Mucosa of descending colon (tissue), 3 donors: ENCODE data around the gene IFT88. TPM values are rescaled to one million over a fixed set of nuclear protein-coding genes. Genes with fewer than 3 reads are reported as not detected.

Experiments used
- ATAC-seq: fragments of 200-7000 bp; cut with Tn5 transposase; one replicate; pipeline ENCODE4 v1.9.1; 2020; ENCODE audit warnings: mild to moderate bottlenecking, moderate library complexity
- DNase-seq, 3 donors: peaks; one replicate each; pipeline ENCODE4 v3.0.0-alpha.2; 2020
- H3K36me3 ChIP-seq: fragments of 200-600 bp; one replicate; pipeline ENCODE4 v1.8.0; 2021; ENCODE audit warnings: low read depth, mild to moderate bottlenecking
- H3K4me1 ChIP-seq: fragments of 200-600 bp; one replicate; pipeline ENCODE4 v1.8.0; 2021; ENCODE audit warnings: low read depth, mild to moderate bottlenecking
- H3K4me3 ChIP-seq: fragments of 200-600 bp; one replicate; pipeline ENCODE4 v1.8.0; 2021; ENCODE audit warnings: mild to moderate bottlenecking
- H3K9me3 ChIP-seq: fragments of 200-600 bp; one replicate; pipeline ENCODE4 v1.8.0; 2021; ENCODE audit warnings: mild to moderate bottlenecking
- intact Hi-C, 2 donors: fragments of 100-400 bp; cut with DNase I in 1 of 2; cut with micrococcal nuclease in 1 of 2; formaldehyde crosslinking; loops; one replicate each; pipeline versions ENCODE4 v1.11.0 to v1.11.1; 2022; cut with DNase I, micrococcal nuclease
- total RNA-seq, 3 donors: library from RNA; stranded (reverse); fragmentation: NEBNext Ultra II Directional in 2 of 3; extraction: Animal tissue kit (Norgen Biotek cat#: 25700) in 2 of 3; gene quantifications; one replicate each; pipeline versions ENCODE4 v1.2.1 to v1.2.4, GENCODE V29; 2021 to 2023
- TF ChIP-seq, protein P1 (sequence below): fragments of 200-600 bp; IDR thresholded peaks from one replicate; pipeline ENCODE4 v1.8.0; 2022; ENCODE audit warnings: antibody characterized with exemption, mild to moderate bottlenecking
- donor health status: DM: no; HTN: no; CAD: no; lungs with moderate emphysema.
- donor health status: DM: no; HTN: no; CAD: no.
- donor health status: DM: no; HTN: yes; CAD: no.

Gene IFT88
- total RNA-seq, 3 donors from 2014 or later = 17.2 to 23.4 (median 19.7) TPM

DNA sequence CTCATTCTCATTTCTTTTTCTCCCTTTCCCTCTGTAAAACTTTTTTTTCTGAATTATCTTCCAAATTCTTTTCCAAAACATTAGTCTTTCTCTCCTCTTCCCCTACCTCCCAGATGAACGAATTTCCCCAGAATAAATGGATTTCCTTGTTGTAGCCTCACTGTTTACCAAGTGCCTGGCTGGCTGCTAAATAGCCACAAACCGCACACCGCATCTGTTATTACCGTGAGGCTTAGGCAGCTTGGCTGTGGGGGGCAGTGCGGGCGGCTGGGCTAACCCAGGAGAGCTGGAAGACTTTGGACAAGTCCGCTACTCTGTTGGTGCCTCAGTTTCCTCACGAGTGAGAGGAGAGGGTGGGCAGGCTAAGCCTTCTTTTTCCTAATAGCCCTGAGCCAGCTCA is 147.2 kb downstream of the IFT88 start:
- TF ChIP-seq, protein P1, sequence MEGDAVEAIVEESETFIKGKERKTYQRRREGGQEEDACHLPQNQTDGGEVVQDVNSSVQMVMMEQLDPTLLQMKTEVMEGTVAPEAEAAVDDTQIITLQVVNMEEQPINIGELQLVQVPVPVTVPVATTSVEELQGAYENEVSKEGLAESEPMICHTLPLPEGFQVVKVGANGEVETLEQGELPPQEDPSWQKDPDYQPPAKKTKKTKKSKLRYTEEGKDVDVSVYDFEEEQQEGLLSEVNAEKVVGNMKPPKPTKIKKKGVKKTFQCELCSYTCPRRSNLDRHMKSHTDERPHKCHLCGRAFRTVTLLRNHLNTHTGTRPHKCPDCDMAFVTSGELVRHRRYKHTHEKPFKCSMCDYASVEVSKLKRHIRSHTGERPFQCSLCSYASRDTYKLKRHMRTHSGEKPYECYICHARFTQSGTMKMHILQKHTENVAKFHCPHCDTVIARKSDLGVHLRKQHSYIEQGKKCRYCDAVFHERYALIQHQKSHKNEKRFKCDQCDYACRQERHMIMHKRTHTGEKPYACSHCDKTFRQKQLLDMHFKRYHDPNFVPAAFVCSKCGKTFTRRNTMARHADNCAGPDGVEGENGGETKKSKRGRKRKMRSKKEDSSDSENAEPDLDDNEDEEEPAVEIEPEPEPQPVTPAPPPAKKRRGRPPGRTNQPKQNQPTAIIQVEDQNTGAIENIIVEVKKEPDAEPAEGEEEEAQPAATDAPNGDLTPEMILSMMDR = no peak
- DNase-seq (no peak), ATAC-seq (no peak)
- no peaks in the 10 kb centered on the region for H3K36me3 ChIP-seq
- no peaks in the 10 kb centered on the region for H3K4me1 ChIP-seq
- intact Hi-C loops = loop anchor here (5.0 to 10.0 kb wide), 2 partner anchors 113 to 211 kb away; no protein-coding TSS in a partner anchor
- no peak overlapping the region for H3K4me3 ChIP-seq
- no peaks in the 10 kb centered on the region for H3K9me3 ChIP-seq

DNA sequence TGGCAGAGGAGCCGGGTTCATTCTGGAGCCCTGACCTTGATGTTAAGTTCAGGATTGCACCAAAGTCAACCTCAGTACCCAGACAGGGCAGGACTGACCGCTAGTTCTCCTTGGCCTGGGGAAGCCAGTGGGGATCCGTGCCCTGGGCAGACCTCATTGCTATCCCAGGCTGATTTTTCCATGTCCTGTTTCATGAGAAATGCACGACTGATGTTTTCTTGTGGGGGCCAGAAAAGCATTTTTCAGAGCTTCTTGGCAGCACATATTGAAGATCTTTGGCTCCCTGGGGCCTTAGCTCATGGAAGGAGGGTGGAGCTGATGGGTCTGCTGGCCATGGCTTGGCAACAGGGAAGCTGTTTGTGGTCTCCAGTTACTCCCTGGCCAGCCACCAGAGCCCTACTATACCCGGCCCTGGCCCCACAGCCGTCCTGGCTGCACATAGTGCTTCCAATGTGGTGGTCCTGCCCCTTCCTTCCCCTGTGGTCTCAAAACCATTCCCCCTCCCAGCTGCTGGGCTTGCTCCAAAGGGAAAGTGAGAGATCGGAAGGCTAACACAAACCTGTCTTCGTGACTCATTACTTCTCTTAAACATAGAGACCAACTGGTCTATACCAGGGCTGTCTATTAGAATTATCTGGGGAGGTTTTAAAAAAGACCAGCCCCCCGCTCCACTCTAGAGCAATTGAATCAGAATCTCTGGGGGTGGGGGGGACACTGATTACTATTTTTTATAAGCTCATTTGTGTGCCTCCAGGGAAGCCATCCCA is 147.8 kb downstream of the IFT88 start:
- Histone ChIP-seq H3K36me3 (no peaks in the 10 kb centered on the region), H3K4me3 (no peak overlapping the region), H3K9me3 (no peaks in the 10 kb centered on the region), H3K4me1 (no peaks in the 10 kb centered on the region)
- TF ChIP-seq, protein P1 = no peak
- ATAC-seq = peak; percentile 18
- peak in 2 of 3 donors; percentile 10 to 65 for DNase-seq
- intact Hi-C loops = loop anchor here (5.0 to 10.0 kb wide), 2 partner anchors 113 to 210 kb away; no protein-coding TSS in a partner anchor

DNA sequence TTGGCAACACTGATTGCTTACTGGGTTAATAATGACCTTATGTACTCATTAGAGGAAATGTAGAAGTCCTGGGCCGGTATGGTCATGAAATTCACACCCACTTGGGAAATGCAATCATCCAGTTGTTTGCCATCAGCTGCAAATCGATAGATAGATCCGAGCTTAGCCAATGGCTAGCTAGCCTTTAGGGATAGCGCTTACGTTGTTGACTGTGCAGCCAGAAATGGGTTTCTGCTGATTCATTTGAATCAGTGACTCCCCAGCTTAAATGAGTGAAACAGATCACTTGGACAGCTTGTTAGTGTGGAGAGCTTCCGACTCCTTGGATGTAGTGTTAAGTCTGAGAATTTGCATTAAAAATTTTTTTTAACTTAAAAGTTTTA is 148.4 kb downstream of the IFT88 start:
- Histone ChIP-seq H3K4me3 (no peak overlapping the region), H3K36me3 (no peaks in the 10 kb centered on the region), H3K9me3 (no peaks in the 10 kb centered on the region), H3K4me1 (no peaks in the 10 kb centered on the region)
- intact Hi-C loops = loop anchor here (10.0 kb wide), 1 partner anchor 209 kb away; no protein-coding TSS in a partner anchor
- ATAC-seq (no peak), DNase-seq (no peak)
- TF ChIP-seq, protein P1 = no peak

DNA sequence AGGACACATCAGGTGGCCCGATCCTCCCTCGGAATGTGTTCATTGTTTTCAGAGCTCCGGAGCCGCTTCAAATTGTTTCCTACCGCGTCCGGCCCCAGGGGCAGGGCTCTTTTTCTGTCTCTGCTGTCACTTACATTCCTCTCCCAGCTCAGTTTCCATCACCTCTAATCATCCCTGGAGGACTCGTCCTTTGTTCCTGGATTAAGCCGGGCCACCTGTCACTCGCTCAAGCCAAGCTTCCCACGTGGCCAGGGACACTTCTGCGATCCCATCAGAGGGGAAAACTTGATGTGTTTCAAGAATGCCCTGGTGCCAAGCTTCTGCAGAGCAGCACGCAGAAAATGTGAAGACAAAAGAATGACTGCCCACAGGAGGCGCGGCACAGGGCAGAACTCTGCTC is 150.0 kb downstream of the IFT88 start:
- peaks cover 11% of the 10 kb centered on the region for H3K4me1 ChIP-seq
- intact Hi-C loops = loop anchor here (10.0 kb wide), 1 partner anchor 208 kb away; no protein-coding TSS in a partner anchor
- no peaks in the 10 kb centered on the region for H3K9me3 ChIP-seq
- DNase-seq (no peak), ATAC-seq (no peak)
- TF ChIP-seq, protein P1 = no peak
- H3K4me3 ChIP-seq = no peak overlapping the region
- H3K36me3 ChIP-seq = no peaks in the 10 kb centered on the region

DNA sequence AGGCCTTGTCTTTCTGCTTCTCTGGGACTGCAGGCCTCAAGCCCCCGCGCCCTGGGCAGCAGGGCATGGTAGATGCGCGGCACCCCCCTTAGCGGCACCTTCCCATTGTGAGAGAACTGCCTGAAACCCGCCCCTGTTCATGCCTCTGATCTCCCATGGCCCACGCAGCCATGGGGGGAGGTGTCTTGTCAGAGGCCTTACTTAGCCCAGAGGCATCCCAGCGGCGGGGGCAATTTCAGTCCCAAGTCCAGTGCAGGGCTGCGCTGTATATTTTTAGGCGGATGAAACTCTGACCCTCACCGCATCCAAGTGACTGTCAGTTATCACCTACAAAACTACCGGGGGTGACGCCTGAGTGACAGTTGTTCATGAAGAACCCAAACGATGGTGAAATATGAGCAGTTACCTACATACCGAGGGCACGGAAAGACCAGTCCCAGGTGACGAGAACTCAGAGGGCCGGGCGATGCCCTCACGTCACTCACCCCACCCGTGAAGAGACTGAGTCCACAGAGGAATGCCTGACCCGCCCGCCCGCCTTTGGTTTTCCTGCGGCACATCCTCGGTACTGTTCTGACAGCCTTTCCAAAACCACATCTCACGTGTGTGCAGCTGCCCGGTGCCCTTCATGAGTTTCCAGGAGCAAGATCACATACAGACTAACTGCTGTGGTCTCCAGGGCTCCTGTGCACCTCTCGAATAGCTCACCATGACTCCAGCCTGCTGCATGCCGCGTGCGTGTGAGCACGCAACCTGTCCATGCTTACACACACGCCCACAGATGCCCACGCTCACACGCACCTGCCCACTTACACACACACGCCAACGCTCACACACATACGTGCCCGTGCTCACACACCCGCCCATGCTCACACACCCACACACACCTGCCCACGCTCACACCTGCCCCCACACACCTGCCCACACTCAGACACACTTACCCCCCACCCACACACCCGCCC is 150.9 kb downstream of the IFT88 start:
- no peak for ATAC-seq
- intact Hi-C loops = loop anchor here (10.0 kb wide), 1 partner anchor 207 kb away; no protein-coding TSS in a partner anchor
- Histone ChIP-seq H3K9me3 (no peaks in the 10 kb centered on the region), H3K4me3 (no peak overlapping the region), H3K36me3 (no peaks in the 10 kb centered on the region), H3K4me1 (peaks cover 12% of the 10 kb centered on the region)
- DNase-seq = no peak
- TF ChIP-seq, protein P1 = no peak
